HFF-Myc (cell line): Measurements from ENCODE around the gene TIMM21.

ENCODE experiments used
- DNase-seq: peaks from one replicate; pipeline ENCODE4 v3.0.0-alpha.2; 2011; ENCODE audit warnings: low read depth; ENCODE audit errors: extremely low read depth
- H3K4me3 ChIP-seq: replicated peaks from 2 replicates; pipeline ENCODE4 v1.5.1; 2011; ENCODE audit warnings: low read depth, mild to moderate bottlenecking, control low read depth, low read length
- TF ChIP-seq, protein P1 (sequence below): IDR thresholded peaks from 2 replicates; pipeline ENCODE4 v1.5.1; 2012; ENCODE audit warnings: mild to moderate bottlenecking, low read depth, low read length, control low read depth; ENCODE audit errors: missing control alignments

The TIMM21 gene

DNA sequence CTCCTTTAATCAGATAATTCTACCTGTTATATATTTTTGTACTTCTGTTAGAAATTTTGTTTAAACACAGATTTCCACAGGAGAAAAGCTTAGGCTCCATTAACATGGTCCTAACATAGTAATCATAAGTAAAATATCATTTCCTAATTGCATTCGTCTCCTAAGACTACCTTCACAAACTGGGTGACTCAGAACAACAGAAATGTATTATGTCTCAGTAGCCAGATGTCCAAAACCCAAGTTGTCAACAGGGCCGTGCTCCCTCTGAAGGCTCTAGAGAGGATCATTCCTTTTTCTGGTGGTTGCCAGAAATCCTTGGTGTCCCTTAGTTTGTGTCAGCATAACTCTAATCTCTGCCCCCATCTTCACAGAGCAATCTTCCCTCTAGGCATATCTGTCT, 6.1 kb upstream of the TIMM21 start:
- H3K4me3 ChIP-seq, result no peak overlapping the region
- TF ChIP-seq, protein P1, sequence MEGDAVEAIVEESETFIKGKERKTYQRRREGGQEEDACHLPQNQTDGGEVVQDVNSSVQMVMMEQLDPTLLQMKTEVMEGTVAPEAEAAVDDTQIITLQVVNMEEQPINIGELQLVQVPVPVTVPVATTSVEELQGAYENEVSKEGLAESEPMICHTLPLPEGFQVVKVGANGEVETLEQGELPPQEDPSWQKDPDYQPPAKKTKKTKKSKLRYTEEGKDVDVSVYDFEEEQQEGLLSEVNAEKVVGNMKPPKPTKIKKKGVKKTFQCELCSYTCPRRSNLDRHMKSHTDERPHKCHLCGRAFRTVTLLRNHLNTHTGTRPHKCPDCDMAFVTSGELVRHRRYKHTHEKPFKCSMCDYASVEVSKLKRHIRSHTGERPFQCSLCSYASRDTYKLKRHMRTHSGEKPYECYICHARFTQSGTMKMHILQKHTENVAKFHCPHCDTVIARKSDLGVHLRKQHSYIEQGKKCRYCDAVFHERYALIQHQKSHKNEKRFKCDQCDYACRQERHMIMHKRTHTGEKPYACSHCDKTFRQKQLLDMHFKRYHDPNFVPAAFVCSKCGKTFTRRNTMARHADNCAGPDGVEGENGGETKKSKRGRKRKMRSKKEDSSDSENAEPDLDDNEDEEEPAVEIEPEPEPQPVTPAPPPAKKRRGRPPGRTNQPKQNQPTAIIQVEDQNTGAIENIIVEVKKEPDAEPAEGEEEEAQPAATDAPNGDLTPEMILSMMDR, result no peak
- DNase-seq, result no peak

DNA sequence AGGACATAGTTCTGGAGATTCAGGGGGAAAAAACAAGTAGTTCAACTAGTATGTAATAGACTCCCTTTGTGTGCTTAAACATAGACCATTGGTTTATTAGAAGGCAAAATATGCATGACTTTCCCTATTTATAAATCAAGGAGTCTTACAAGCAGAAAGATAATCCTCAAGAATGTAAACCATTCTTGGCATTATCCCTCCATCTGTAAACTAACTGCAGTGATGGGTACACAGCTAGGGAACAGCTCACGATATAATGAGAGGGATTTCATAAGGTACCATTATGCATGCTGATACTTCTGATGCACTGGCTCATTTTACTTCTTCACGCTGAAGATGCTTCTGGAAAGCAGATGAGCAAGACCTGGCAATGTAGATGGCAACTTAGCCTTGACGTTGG, 1.6 kb upstream of the TIMM21 start:
- H3K4me3 ChIP-seq, result peak overlapping the region; percentile 64

DNA sequence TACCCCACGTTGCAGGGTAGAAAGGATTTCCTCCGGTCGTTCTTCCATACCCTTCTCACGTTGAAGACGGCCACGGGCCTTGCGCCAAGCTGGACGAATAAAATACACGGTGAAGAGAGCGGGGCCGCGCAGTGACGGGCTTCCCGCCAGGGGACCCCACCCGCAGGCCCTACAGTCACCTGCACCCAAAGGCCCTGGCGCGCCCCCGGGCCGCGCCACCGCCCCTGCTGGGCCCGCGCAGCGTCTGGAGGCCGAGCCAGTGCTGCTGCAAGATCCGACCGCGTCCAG, 888 bp upstream of the TIMM21 start:
- TF ChIP-seq, protein P1, result no peak
- H3K4me3 ChIP-seq, result peak overlapping the region; percentile 64
- no peak for DNase-seq

More for the DNA sequence above, 1.6 kb upstream of the TIMM21 start:
- DNase-seq, result no peak
- TF ChIP-seq, protein P1, result no peak

DNA sequence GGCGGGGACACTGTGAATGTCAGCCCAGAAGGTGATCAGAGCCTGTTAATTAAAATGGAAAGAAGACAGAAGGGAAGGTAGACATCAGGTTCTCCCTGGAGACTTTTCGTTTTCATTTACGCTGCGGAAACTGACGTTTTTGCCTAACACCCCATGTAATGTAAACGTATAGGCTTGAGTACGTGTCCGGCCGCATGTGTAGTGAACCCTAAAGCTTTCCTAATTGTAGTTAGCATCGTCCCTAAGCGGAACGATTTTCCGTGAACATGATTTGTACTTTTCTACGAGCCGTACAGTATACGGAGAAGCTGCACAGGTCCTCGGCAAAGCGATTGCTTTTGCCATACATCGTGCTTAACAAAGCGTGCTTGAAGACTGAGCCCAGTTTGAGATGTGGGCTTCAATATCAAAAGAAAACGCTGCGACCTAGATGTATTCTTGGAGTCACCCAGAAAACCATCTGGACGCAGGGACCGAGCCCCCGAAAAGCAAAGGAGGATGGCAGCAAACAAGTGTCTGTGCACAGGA, 284 bp downstream of the TIMM21 start:
- TF ChIP-seq, protein P1, result no peak
- DNase-seq, result no peak
- peak overlapping the region; percentile 64 for H3K4me3 ChIP-seq

DNA sequence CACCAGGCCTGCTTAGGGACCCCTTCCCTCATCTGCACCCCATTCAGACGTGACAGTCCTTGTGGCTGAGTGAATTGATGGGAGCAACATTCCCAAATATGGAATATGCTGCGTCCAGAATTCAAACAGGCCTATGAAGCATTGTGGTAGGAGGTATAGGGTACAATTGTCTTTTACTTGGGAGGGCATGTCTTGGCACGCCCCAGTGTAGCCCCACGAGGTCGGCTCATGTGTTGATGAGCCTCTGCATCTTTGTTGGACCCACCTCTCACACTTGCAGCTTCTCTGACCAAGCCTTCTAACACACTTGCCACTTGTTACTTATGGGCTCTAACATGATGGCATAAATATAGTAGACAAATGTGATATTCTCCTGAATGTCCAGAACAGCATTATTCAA, 1.6 kb downstream of the TIMM21 start:
- DNase-seq, result peak; percentile 20
- peak overlapping the region; percentile 64 for H3K4me3 ChIP-seq
- TF ChIP-seq, protein P1, result no peak

DNA sequence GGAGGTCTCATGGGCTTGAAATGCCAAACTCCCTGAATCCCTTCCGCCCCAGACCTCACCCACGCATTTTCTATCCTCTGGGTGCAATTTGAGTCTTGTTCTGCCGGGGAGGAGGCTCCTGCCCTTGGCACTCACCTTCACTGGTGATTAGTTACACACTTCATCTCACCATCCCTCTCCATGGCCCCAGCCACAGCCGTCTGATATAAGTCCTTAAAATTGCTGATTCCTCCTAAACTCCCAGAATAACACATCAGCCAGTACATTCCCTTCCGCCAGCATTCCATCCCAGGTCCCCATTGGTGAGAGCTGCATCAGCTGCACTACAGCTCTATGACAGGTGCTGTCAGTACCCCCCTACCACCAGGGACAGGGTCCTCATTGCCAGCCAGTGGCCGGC, 3.9 kb downstream of the TIMM21 start:
- DNase-seq, result no peak
- no peak overlapping the region for H3K4me3 ChIP-seq
- TF ChIP-seq, protein P1, result no peak

DNA sequence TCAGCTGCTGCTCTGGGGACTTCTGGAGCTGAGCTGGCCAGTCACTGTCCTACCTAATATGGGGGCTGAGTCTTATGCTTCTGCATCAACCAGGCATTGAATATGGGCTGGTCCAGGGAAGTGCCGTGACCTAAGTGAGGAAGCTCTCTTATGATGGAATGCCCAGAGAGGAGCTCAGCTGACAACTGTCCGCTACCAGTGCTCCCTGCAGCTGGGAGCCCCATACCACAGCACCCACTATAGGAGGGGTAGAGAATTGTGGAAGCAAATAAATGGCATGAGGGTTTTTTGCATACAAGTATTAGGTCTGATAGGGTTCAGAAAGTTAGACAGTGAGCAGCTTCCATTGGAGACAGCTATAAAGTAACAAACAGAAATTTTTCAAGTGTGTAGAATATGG, 4.5 kb downstream of the TIMM21 start:
- DNase-seq, result no peak
- no peak overlapping the region for H3K4me3 ChIP-seq
- TF ChIP-seq, protein P1, result peak; percentile 41
